HG03139 (cell line): Measurements from ENCODE around the gene SMAP2.
A peak's percentile ranks its signal among the peaks of the same experiment; 100 is the strongest.

Experiments used
- ATAC-seq: cut with Tn5 transposase; IDR thresholded peaks from one replicate; pipeline ENCODE4 v1.9.1; 2021; ENCODE audit not compliant: unreplicated experiment

Gene SMAP2

GRCh38 chr1:40416709-40417108, 43.2 kb downstream of the SMAP2 start:
- no peak for ATAC-seq

- ATAC-seq, result no peak
Observed at GRCh38 chr1:40421431-40422384, 48.2 kb downstream of the SMAP2 start.

- no peak for ATAC-seq
Observed at GRCh38 chr1:40422630-40423263, 49.2 kb downstream of the SMAP2 start.

GRCh38 chr1:40423264-40423642, 49.7 kb downstream of the SMAP2 start:
- no peak for ATAC-seq

- ATAC-seq, result no peak
Observed at GRCh38 chr1:40423951-40424618, 50.6 kb downstream of the SMAP2 start.

GRCh38 chr1:40425198-40425597, 51.7 kb downstream of the SMAP2 start:
- no peak for ATAC-seq

- no peak for ATAC-seq
Observed at GRCh38 chr1:40431385-40431784, 57.9 kb downstream of the SMAP2 start.

- no peak for ATAC-seq
Observed at GRCh38 chr1:40432644-40433390, 59.3 kb downstream of the SMAP2 start.

GRCh38 chr1:40435471-40435870, 61.9 kb downstream of the SMAP2 start:
- no peak for ATAC-seq

GRCh38 chr1:40435876-40436275, 62.3 kb downstream of the SMAP2 start:
- ATAC-seq, result no peak

- ATAC-seq, result no peak
Observed at GRCh38 chr1:40438391-40439015, 65.0 kb downstream of the SMAP2 start.

- ATAC-seq, result no peak
Observed at GRCh38 chr1:40439247-40439646, 65.7 kb downstream of the SMAP2 start.

GRCh38 chr1:40449684-40450494, 76.4 kb downstream of the SMAP2 start, which contains the start of gene ZFP69B:
Gene ZFP69B (plus strand): TSS chr1:40450476. CDS start chr1:40450962, 486 bp downstream.
- ATAC-seq, result peak; percentile 75

- peak; percentile 36 for ATAC-seq
Observed at GRCh38 chr1:40450495-40451237, 77.1 kb downstream of the SMAP2 start.

GRCh38 chr1:40451238-40451585, 77.7 kb downstream of the SMAP2 start:
- ATAC-seq, result no peak

GRCh38 chr1:40454873-40455272, 81.3 kb downstream of the SMAP2 start:
- ATAC-seq, result no peak

GRCh38 chr1:40462956-40463590, 89.5 kb downstream of the SMAP2 start:
- ATAC-seq, result no peak

- no peak for ATAC-seq
Observed at GRCh38 chr1:40469327-40469726, 95.8 kb downstream of the SMAP2 start.
